ENCODE measurements around the gene NID2.

DNA sequence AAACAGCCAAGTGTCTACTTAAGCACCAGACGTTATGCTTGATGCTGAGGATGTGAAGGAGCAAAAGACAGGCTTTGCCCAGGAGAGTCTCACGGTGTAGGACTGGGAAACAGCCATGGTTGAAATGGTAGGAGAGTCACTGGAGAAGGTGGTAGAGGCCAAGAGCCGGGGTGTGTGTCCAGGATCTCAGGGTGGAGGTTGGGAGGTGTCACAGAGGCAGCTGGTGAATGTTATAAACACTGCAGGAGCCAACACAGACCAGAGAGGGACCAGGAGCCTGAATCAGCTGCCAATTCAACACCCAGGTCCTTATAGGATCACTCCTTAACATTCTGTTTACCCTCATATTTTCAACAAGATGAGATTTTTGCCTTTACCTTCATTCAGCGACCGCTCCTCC, 7.5 kb downstream of the NID2 start:
- TF ChIP-seq, protein P1, sequence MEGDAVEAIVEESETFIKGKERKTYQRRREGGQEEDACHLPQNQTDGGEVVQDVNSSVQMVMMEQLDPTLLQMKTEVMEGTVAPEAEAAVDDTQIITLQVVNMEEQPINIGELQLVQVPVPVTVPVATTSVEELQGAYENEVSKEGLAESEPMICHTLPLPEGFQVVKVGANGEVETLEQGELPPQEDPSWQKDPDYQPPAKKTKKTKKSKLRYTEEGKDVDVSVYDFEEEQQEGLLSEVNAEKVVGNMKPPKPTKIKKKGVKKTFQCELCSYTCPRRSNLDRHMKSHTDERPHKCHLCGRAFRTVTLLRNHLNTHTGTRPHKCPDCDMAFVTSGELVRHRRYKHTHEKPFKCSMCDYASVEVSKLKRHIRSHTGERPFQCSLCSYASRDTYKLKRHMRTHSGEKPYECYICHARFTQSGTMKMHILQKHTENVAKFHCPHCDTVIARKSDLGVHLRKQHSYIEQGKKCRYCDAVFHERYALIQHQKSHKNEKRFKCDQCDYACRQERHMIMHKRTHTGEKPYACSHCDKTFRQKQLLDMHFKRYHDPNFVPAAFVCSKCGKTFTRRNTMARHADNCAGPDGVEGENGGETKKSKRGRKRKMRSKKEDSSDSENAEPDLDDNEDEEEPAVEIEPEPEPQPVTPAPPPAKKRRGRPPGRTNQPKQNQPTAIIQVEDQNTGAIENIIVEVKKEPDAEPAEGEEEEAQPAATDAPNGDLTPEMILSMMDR (IDR thresholded peaks at IDR 0.05; ENCODE audit: poor library complexity) = no peak
- no peak for TF ChIP-seq EZH2 (IDR thresholded peaks at IDR 0.05; ENCODE audit: borderline replicate concordance)
- no peak for TF ChIP-seq EZH2phosphoT487 (IDR thresholded peaks at IDR 0.05; ENCODE audit: low read depth, severe bottlenecking, unreplicated experiment)
